GM15510 (cell line): Measurements from ENCODE around the gene CGB2.

Experiments
- POLR2A ChIP-seq: IDR thresholded peaks from 3 replicates; pipeline ENCODE4 v1.6.1; 2011; ENCODE audit warnings: borderline replicate concordance; ENCODE audit not compliant: insufficient read length; ENCODE audit errors: extremely low read depth

CGB2 gene

GRCh38 chr19:49064029-49064629 lies 32.4 kb downstream of the CGB2 start:
- TF ChIP-seq POLR2A: no peak

GRCh38 chr19:49064768-49065611 lies 33.3 kb downstream of the CGB2 start, which contains the start of gene NTF4:
Gene NTF4, minus strand, starts transcription at chr19:49064818. Its CDS starts 2,821 bp downstream, at chr19:49061997.
- no peak for TF ChIP-seq POLR2A

- TF ChIP-seq POLR2A: no peak
Measured at GRCh38 chr19:49065905-49066512, 34.3 kb downstream of the CGB2 start.

GRCh38 chr19:49067554-49067953 lies 35.9 kb downstream of the CGB2 start:
- no peak for TF ChIP-seq POLR2A

- no peak for TF ChIP-seq POLR2A
Measured at GRCh38 chr19:49069026-49069425, 37.3 kb downstream of the CGB2 start.

- no peak for TF ChIP-seq POLR2A
Measured at GRCh38 chr19:49070416-49070815, 38.7 kb downstream of the CGB2 start.

GRCh38 chr19:49071860-49072547 lies 40.3 kb downstream of the CGB2 start:
- TF ChIP-seq POLR2A: no peak

GRCh38 chr19:49073514-49074378 lies 42.1 kb downstream of the CGB2 start:
- no peak for TF ChIP-seq POLR2A

- TF ChIP-seq POLR2A: no peak
Measured at GRCh38 chr19:49080392-49080791, 48.7 kb downstream of the CGB2 start.

- no peak for TF ChIP-seq POLR2A
Measured at GRCh38 chr19:49081273-49081672, 49.6 kb downstream of the CGB2 start.
